Stimulated activated CD4-positive, alpha-beta T cell treated with anti-CD3 and anti-CD28 coated beads, Interleukin-15, amount 100 ng/mL, for 1 hour (primary cell): ENCODE measurements around the gene SARS1.
"Not testable (repeated sequence)": the region's sequence is repeated elsewhere in the genome, so short reads cannot be mapped to it uniquely, and the experiment has no call there.

Experiments
- DNase-seq, 2 donors: peaks; one replicate each; pipeline ENCODE4 v3.0.0-alpha.2; 2020; ENCODE audit warnings: low read depth in 1 of 2, low spot score in 1 of 2

The SARS1 gene

GRCh38 chr1:109274533-109275476 lies 61.1 kb downstream of the SARS1 start:
- DNase-seq, result no peak

- no peak for DNase-seq
Observed at GRCh38 chr1:109275706-109276345, 62.1 kb downstream of the SARS1 start.

DNA sequence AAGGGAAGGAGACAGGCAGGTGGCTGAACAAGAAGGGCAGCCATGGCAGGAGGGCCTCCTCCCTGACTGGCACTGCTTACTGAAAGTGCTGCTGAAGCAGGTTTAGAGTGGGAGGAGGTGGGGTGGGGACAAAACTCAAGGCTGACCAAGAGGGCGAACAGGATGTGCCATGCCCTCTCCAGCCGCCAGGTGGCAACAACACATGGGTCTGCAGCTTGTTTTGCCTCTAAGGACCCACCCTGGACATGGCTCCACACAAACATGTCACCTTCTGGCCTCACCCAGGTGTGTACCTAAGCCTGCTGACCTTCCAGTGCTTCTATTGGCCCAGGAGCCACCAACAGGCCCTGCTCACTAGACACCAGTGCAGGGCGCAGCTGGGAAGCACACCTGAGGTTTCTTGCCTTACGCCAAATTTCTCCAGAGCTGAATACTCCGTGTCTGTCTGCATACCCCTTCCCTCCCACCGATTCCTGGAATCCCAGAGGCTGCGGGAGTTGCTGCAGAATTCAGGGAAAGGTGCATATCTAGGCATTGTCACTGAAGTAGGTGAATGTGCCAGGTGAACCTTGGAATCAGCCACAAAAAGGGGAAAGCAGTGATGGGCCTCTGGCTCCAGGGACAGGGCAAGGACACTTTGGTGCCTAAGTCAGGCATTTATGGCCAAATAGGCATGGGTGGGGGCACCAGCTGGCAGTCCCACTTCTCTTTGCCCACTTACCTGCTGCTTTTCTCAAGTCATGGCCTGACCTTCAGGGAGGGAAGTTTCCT lies 63.9 kb downstream of the SARS1 start:
- peak; percentile 17 to 45 for DNase-seq

GRCh38 chr1:109279615-109280278 lies 66.0 kb downstream of the SARS1 start:
- no peak for DNase-seq

DNA sequence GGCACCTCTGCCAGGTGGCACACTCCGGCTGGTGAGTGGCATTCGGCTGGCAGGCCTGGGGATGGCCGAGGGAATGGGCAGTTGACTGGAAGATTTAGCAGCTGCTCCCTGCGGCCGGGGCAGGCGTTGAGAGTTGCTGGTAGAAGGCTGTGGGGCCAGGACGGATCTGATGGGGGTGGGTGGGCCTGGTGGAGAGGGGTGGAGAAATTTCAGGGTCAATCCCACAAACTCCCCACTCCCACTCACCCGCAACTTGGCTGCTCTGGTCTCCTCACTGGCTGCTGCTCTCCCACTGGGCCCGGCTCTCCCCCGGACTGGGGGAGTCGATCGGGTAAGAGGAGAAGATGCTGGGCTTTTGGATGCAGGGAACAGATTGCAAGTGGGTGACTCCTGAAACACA lies 67.1 kb downstream of the SARS1 start:
- no peak for DNase-seq

- DNase-seq, result no peak
Observed at GRCh38 chr1:109281680-109282496, 68.2 kb downstream of the SARS1 start.

GRCh38 chr1:109282497-109282951 lies 68.8 kb downstream of the SARS1 start:
- no peak for DNase-seq

DNA sequence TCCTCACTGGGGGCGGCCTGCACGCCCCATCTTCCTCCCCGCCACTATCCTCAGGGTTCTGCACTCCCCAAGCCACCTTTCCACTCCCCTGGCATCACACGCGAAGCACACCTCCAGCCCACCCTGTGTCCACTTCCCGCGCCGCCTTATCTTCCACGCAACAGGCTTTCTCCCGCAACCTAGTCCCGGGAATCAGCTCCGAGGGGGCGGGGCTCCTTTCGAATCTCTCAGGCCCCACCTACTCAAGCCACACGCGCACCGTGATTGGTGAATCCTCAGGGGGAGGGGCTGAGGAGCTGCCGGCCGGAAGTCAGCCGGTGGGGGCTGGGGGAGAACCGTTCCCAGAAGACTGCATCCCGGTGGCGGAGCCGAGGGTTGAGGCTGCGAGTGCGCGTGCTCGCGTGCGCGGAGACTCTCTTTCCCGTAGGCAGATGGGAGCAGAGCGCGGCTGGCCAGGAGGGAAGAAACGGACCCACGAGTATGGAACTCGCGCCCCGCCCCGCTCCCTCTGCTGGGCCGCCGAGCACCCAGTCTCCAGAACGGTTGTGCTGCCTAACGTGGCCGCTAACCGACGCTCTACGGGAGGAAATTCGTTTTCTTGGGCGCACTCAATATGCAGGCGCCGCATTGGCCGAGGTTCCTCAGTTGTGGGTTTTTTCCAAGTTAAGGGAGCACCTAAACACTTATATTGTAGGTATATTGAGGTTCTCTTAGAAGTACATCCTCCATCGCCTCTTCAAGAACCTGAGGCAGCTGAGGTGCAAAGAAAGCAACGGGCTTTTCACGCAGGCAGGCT lies 69.4 kb downstream of the SARS1 start, which contains the start of gene PSRC1:
TSS of gene PSRC1 (minus strand) at position 194 of the 796 bp plus-strand sequence.
- DNase-seq, result peak; percentile 80 to 81

DNA sequence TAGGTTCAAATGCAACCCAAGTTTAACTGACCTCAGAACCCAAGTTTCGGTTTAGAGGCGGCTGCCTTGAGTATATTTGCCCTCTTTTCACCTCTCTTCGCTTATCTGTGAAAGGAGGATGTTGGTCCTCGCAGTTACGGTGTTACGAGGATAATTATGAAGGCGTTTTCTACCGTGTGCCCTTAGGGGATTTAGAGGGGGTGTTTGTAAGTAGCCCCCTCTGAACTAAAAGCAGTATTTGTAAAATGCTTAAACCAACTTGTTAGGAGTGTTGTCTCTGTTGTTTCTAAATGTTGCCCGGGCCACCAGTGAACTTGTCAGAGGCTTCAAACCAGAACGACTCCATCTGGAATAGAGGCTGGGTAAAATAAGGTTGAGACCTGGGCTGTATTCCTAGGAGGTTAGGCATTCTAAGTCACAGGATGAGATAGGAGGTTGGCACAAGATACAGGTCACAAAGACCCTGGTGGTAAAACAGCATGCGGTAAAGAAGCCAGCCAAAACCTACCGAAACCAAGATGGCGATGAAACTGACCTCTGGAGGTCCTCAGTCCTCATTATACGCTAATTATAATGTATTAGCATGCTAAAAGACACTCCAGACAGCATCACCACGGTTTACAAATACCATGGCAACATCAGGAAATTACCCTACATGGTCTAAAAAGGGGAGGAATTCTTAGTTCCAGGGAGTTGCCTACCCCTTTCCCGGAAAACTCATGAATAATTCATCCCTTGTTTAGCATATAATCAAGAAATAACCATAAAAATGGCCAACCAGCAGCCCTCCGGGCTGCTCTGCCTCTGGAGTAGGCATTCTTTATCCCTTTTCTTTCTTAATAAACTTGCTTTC lies 70.3 kb downstream of the SARS1 start:
- DNase-seq, result no peak

- DNase-seq, result not testable (repeated sequence)
Observed at GRCh38 chr1:109286762-109287161, 73.0 kb downstream of the SARS1 start.
